A172 (cell line): ENCODE measurements around the gene TRIM29. TPM values are rescaled to one million over a fixed set of nuclear protein-coding genes. Genes with fewer than 3 reads are reported as not detected.
"Not testable (repeated sequence)": the region's sequence is repeated elsewhere in the genome, so short reads cannot be mapped to it uniquely, and the experiment has no call there.

Experiments
- DNase-seq: peaks from one replicate; pipeline ENCODE4 v3.0.0-alpha.2; 2015; ENCODE audit warnings: low spot score
- total RNA-seq: library from RNA; depleted of rRNA; stranded (reverse); fragments of >200 nt; shearing (Covaris generic); gene quantifications from 2 replicates; pipeline ENCODE4 v1.2.3, GENCODE V29; 2014

TRIM29 gene
- total RNA-seq, 1 experiment from 2014 or later: 3.0 TPM

- DNase-seq: peak; percentile 65
These were observed 34.4 kb upstream of the TRIM29 start for GRCh38 chr11:120172054-120172911.

DNA sequence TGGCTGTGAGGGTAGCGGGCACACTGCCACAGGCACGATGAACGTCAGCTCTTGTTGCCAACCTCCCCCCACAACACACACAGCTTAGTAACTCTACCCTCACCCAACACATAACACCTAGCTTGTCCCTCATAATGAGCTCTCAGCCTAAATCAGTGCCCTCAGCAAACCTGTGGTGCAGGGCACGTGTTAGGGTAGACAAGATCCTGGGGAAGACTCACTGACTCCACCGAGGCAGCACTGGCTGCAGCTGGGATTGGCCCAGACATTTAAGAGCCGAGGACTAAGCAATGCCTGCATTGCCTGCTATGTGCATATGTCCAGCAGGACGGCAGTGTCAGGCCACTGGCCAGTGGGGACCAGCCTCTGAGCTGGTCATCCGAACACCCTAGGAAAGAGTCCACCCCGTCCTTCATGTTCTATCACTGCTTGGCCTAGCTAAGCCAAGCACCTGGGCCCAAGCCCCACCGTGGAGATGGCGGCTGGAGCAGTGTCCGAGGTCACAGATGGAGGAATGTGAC is 32.9 kb upstream of the TRIM29 start:
- DNase-seq: no peak

GRCh38 chr11:120169981-120170698 is 32.2 kb upstream of the TRIM29 start:
- DNase-seq: no peak

- DNase-seq: peak; percentile 6
These were observed 31.2 kb upstream of the TRIM29 start for GRCh38 chr11:120168960-120169681.

- no peak for DNase-seq
These were observed 30.4 kb upstream of the TRIM29 start for GRCh38 chr11:120168108-120168959.

GRCh38 chr11:120167659-120168058 is 29.7 kb upstream of the TRIM29 start:
- no peak for DNase-seq

DNA sequence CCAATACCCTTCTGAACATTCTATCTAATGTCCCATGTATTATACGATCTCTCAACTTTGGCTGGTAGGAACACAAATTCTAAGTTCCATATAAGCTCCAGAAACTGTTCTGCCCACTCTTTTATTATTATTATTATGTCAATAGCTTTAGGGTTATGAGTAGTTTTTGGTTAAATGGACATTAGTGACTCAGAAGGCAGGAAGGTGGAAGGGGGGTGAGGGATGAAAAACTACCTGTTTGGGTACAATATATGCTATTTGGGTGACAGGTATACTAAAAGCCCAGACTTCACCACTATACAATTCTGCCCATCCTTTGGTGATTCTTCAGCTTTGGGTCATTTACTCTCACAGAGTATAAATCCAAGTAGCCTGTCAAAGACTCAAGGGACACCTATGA is 22.5 kb upstream of the TRIM29 start:
- no peak for DNase-seq

- no peak for DNase-seq
These were observed 15.3 kb upstream of the TRIM29 start for GRCh38 chr11:120153221-120153620.

DNA sequence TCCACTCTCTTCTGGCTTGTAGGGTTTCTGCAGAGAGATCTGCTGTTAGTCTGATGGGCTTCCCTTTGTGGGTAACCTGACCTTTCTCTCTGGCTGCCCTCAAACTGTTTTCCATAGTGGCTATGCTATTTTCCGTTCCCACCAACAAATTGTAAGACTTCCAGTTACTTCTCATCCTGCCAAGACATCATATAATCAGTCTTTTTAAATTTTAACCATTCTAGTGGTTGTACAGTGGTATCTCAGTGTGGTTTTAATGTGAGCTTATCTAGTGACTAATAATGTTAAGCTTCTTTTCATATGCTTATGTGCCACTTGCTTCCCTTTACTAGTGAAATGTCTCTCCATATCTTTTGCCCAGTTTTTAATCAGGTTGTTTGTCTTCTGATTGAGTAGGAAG is 13.6 kb upstream of the TRIM29 start:
- peak; percentile 0 for DNase-seq

DNA sequence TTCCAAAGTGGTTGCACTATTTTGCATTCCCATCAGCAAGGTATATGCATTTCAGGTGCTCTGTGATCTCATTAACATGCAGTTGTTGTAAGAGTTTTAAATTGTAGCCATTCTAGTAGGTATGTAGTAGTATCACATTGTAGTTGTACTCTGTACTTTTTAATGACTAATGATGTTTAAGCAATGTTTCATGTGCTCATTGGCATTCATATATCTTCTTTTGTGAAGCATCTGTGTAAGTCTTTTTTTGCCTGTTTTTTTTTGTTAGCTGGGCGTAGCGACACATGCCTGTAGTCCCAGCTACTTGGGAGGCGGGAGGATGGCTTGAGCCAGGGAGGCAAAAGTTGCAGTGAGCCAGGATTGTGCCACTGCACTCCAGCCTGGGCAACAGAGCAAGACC is 11.3 kb upstream of the TRIM29 start:
- no peak for DNase-seq

DNA sequence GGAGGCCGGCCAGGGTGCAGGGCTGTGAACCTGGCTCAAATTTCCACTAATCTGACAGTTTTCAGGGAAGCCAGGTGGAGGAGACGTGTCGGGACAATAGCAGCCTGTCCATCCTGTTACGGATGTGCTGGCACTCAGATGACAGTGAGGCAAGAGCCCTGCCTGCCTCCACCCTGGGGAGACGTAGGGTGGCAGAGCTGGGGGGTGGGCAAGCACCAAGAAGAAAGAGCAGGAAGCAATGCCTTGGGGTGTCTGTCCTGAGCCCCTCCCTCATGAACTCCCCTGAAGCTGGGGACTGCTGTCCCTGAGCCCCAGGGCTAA is 10.0 kb upstream of the TRIM29 start:
- no peak for DNase-seq

DNA sequence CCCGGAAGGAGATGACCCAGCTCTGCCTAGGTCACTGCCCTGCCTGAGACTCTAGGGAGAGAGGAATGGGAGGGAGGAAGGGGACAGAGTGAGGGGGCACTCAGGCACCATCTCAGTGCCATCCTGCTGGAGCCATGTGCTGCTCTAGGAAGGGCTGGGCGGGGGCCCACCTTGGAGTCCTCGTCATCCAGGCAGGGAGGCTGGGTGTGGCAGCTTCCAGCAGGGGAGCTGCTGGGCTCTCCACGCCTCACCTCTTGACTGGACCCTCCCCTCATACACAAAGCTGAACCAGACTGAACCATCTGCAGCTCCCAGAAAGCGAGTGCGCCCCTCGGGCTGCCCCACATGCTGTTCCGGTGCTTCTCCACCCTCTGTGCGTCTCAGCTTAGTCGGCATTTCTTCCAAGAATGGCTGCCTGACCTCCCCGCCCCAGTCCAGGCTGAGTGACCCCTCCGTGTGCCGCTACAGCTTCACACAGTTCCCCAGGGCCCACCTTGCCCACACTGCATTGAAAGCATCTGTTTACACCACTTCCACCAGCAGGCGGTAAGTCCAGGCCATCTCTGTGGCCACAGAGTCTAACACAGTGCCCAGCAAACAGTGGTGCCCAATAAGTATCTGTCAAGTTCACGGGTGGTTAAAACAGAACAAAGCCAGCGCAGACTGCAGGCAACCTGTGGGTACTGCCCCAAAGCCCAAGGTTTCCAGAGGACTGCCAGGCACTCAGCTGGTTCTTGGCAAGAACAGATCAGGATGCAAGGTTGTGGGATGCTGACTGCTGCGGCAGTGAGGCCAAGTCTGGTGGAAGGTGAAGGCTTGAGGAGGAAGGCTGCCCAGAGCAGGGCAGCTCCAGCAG is 9.4 kb upstream of the TRIM29 start:
- no peak for DNase-seq

GRCh38 chr11:120146413-120147093 is 8.6 kb upstream of the TRIM29 start:
- DNase-seq: no peak

DNA sequence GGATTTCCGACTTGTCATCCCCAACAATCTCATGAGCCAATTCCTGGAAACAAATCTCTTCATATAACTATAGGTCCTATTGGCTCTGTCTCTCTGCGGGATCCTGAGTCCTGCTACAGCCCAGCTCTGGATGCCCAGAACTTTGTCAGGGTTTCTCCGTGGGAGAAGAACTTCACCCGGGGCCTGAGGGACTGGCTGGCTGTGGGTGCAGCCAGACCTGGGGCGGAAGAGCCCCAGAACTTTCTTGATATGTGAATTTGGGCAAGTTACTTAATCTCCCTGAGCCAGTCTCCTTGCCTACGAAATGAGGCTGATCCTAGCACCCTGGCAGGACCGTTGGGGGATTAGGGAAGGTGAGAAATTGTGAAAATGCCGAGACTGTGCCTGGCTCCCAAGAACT is 6.6 kb upstream of the TRIM29 start:
- no peak for DNase-seq

DNA sequence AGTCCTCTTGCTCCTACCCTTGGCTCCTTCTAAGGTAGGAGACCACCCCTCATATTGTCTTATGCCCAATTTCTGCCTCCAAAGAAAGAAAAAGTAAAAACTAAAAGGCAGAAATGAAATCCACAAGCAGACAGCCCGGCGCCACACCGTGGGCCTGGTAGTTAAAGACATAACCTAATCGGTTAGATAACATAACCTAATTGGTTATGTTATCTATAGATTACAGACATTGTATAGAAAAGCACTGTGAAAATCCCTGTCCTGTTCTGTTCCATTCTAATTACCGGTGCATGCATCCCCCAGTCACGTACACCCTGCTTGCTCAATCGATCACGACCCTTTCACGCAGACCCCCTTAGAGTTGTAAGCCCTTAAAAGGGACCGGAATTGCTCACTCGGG is 5.6 kb upstream of the TRIM29 start:
- DNase-seq: not testable (repeated sequence)

DNA sequence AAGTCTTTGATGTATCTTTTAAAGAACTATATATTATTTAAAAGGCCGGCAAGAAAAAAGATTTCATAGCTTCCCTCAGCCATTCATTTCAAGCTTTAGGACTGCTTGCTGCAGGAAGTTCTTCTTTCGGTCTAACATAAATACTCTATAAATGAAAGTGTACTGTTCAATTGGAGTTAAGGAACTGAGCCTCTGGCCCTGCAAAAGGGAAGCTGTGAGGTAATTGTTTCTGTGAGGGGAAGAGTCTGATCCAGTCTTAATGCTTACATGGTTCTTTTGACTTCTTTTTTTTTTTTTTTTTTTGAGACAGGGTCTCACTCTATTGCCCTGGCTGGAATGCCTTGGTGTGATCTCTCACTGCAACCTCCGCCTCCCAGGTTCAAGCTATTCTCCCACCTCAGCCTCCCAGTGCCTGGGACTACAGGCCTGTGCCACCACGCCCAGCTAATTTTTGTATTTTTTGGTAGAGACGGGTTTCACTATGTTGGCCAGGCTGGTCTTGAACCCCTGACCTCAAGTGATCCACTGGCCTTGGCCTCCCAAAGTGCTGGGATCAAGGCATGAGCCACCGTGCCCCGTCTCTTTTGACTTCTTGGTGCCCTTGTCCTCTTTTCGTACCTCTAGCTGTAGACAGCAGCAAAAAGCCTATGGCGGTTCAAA is 4.7 kb upstream of the TRIM29 start:
- DNase-seq: no peak

DNA sequence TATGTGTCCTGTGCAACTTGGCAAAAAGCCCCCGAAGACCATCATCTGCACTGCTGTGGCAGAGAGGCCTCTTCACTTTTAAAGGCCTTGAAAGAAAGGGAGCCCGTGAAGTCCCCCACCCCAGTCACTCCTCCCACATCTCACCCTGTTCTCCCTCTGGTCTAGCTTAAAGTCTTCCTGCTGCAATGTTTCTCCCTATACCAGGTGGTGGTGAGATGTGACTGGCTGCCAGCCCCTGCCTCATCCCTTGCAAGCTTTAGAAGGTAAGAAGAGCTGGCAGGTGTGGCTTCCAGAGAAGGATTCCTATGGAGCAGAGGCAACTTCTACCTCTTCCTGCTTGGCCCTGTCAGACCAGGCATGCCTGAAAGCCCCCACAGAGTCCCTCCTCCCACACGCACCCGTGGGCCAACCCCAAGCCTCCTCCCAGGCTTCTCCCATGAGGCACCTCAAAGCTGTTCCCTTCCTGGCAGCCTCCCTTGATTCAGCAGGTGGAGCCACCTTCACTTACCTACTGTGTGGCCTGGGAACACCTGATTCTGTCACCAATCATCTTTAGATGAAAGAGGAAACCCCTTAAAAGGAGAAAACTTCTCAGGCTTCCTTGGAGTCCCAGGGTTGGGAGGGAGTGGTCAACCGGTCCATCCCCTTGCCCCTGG is 4.0 kb upstream of the TRIM29 start:
- no peak for DNase-seq

- DNase-seq: no peak
These were observed 3.3 kb upstream of the TRIM29 start for GRCh38 chr11:120141113-120141767.
